Measurements from ENCODE around the gene SNAP47.

Gene SNAP47

DNA sequence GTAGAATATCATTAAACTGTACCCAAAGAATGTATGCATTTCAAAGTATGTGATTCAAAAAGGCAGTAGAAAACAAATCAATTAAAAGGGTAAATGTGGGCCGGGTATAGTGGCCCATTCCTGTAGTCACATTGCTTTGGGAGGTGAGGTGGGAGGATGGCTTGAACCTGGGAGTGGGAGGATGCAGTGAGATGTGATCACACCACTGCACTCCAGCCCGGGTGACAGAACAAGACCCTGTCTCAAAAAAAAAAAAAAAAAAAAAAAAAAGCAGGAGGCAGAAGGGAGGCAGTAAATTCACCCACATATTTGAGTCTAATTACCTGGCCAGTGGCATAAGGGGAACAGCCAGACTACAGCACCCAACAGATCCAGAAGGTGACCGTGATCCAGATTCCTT lies 62.4 kb downstream of the SNAP47 start:
- H3K9me2 ChIP-seq (ENCODE audit: low read depth, low read length): no peaks in the 10 kb centered on the region
- TF ChIP-seq EZH2 (IDR thresholded peaks at IDR 0.05; ENCODE audit: borderline replicate concordance, low read length): no peak
- TF ChIP-seq, protein P1, sequence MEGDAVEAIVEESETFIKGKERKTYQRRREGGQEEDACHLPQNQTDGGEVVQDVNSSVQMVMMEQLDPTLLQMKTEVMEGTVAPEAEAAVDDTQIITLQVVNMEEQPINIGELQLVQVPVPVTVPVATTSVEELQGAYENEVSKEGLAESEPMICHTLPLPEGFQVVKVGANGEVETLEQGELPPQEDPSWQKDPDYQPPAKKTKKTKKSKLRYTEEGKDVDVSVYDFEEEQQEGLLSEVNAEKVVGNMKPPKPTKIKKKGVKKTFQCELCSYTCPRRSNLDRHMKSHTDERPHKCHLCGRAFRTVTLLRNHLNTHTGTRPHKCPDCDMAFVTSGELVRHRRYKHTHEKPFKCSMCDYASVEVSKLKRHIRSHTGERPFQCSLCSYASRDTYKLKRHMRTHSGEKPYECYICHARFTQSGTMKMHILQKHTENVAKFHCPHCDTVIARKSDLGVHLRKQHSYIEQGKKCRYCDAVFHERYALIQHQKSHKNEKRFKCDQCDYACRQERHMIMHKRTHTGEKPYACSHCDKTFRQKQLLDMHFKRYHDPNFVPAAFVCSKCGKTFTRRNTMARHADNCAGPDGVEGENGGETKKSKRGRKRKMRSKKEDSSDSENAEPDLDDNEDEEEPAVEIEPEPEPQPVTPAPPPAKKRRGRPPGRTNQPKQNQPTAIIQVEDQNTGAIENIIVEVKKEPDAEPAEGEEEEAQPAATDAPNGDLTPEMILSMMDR (IDR thresholded peaks at IDR 0.05; ENCODE audit: low read length): no peak
- H3K79me2 ChIP-seq (ENCODE audit: insufficient read depth, low read length): no peaks in the 10 kb centered on the region
- no peaks in the 10 kb centered on the region for H3K4me1 ChIP-seq (ENCODE audit: insufficient read depth, low read length, severe bottlenecking)
- H3K27me3 ChIP-seq (ENCODE audit: insufficient read depth, low read length): no peaks in the 10 kb centered on the region; the same call in 1 of the 2 replicates
- H3K4me3 ChIP-seq (ENCODE audit: low read depth, low read length, poor library complexity, severe bottlenecking): no peak overlapping the region
- H3K9ac ChIP-seq (ENCODE audit: low read length): no peak overlapping the region
- H3K9me3 ChIP-seq (ENCODE audit: low read length): no peaks in the 10 kb centered on the region
- H3K27ac ChIP-seq (ENCODE audit: low read depth, low read length, poor library complexity, severe bottlenecking): no peak overlapping the region
- no peak overlapping the region for H2AFZ ChIP-seq (ENCODE audit: low read length)
- no peaks in the 10 kb centered on the region for H3K36me3 ChIP-seq (ENCODE audit: insufficient read depth, low read length)
- H3F3A ChIP-seq (ENCODE audit: insufficient read depth, low read length): no peaks in the 10 kb centered on the region
- no peaks in the 10 kb centered on the region for H4K20me1 ChIP-seq (ENCODE audit: insufficient read depth, low read length)
- no peak overlapping the region for H3K4me2 ChIP-seq (ENCODE audit: low read length)

DNA sequence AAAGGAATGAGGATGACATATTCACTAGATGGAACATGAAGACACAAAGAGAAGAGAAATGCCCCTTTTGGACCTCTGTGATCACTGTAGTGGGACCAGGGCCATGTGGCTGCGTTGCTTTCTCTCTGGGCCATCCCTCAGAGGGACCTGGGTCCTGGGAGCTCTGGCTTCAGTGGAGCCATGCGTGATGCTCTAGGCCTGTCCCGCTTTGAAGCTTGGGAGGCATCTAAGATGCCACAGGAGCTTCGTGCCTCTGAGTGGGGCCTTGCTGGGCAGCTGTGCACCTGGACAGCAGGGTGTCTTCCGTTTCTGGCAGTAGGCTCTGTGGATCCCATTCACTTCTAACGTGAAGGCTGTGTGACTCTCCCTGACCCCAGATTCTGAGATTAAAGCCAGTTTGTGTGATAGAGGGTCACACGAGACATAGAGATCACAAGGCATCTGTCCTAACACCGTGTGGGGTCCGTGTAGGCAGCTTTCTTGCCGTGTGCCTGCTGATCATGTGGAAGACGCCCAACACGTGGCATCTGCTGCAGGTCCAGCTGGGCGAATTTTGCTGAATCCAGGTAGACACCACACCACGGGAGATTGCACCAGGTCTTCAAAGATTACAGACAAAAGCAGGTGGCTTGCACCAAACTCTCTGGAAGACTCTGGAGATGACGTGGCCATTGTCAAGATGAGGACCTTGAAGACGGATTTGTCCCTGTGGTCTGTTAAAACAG lies 63.0 kb downstream of the SNAP47 start:
- H3F3A ChIP-seq (ENCODE audit: insufficient read depth, low read length): no peaks in the 10 kb centered on the region
- no peaks in the 10 kb centered on the region for H3K4me1 ChIP-seq (ENCODE audit: insufficient read depth, low read length, severe bottlenecking)
- no peaks in the 10 kb centered on the region for H3K36me3 ChIP-seq (ENCODE audit: insufficient read depth, low read length)
- H3K4me2 ChIP-seq (ENCODE audit: low read length): no peak overlapping the region
- H4K20me1 ChIP-seq (ENCODE audit: insufficient read depth, low read length): no peaks in the 10 kb centered on the region
- no peaks in the 10 kb centered on the region for H3K9me3 ChIP-seq (ENCODE audit: low read length)
- no peaks in the 10 kb centered on the region for H3K9me2 ChIP-seq (ENCODE audit: low read depth, low read length)
- no peaks in the 10 kb centered on the region; the same call in 1 of the 2 replicates for H3K27me3 ChIP-seq (ENCODE audit: insufficient read depth, low read length)
- H3K27ac ChIP-seq (ENCODE audit: low read depth, low read length, poor library complexity, severe bottlenecking): no peak overlapping the region
- H3K9ac ChIP-seq (ENCODE audit: low read length): no peak overlapping the region
- no peak for TF ChIP-seq EZH2 (IDR thresholded peaks at IDR 0.05; ENCODE audit: borderline replicate concordance, low read length)
- TF ChIP-seq, protein P1 (IDR thresholded peaks at IDR 0.05; ENCODE audit: low read length): no peak
- H2AFZ ChIP-seq (ENCODE audit: low read length): no peak overlapping the region
- H3K79me2 ChIP-seq (ENCODE audit: insufficient read depth, low read length): no peaks in the 10 kb centered on the region
- H3K4me3 ChIP-seq (ENCODE audit: low read depth, low read length, poor library complexity, severe bottlenecking): no peak overlapping the region

- H3K9ac ChIP-seq (ENCODE audit: low read length): no peak overlapping the region
- H3K4me2 ChIP-seq (ENCODE audit: low read length): no peak overlapping the region
- no peaks in the 10 kb centered on the region for H3K36me3 ChIP-seq (ENCODE audit: insufficient read depth, low read length)
- no peaks in the 10 kb centered on the region for H3F3A ChIP-seq (ENCODE audit: insufficient read depth, low read length)
- no peak overlapping the region for H3K4me3 ChIP-seq (ENCODE audit: low read depth, low read length, poor library complexity, severe bottlenecking)
- H3K9me2 ChIP-seq (ENCODE audit: low read depth, low read length): no peaks in the 10 kb centered on the region
- TF ChIP-seq, protein P1 (IDR thresholded peaks at IDR 0.05; ENCODE audit: low read length): no peak
- no peak for TF ChIP-seq EZH2 (IDR thresholded peaks at IDR 0.05; ENCODE audit: borderline replicate concordance, low read length)
- no peaks in the 10 kb centered on the region for H3K4me1 ChIP-seq (ENCODE audit: insufficient read depth, low read length, severe bottlenecking)
- H3K9me3 ChIP-seq (ENCODE audit: low read length): no peaks in the 10 kb centered on the region
- H3K79me2 ChIP-seq (ENCODE audit: insufficient read depth, low read length): no peaks in the 10 kb centered on the region
- no peak overlapping the region for H2AFZ ChIP-seq (ENCODE audit: low read length)
- no peaks in the 10 kb centered on the region for H4K20me1 ChIP-seq (ENCODE audit: insufficient read depth, low read length)
- no peaks in the 10 kb centered on the region; the same call in 1 of the 2 replicates for H3K27me3 ChIP-seq (ENCODE audit: insufficient read depth, low read length)
- H3K27ac ChIP-seq (ENCODE audit: low read depth, low read length, poor library complexity, severe bottlenecking): no peak overlapping the region
Measured at GRCh38 chr1:227799756-227800155, 64.5 kb downstream of the SNAP47 start.

Measured in OCI-LY1 (cell line).